Uterus (tissue), 2 donors: ENCODE measurements around the gene ADNP.

Experiments
- POLR2A ChIP-seq, 2 donors: fragments of 450-650 bp; IDR thresholded peaks; one replicate each; pipeline ENCODE4 v1.6.1; 2016; ENCODE audit warnings: antibody characterized with exemption in 2 of 2, mild to moderate bottlenecking in 1 of 2, moderate library complexity in 1 of 2
- TF ChIP-seq, protein P1 (sequence below), 4 experiments: fragments of 200-600 bp in 2 of 4; fragments of 450-650 bp in 2 of 4; sonication (generic) in 2 of 4; IDR thresholded peaks; one replicate each; pipeline ENCODE4 v1.5.1; 2016 to 2019; ENCODE audit warnings: antibody characterized with exemption in 4 of 4, mild to moderate bottlenecking in 2 of 4, moderate library complexity in 1 of 4

DNA sequence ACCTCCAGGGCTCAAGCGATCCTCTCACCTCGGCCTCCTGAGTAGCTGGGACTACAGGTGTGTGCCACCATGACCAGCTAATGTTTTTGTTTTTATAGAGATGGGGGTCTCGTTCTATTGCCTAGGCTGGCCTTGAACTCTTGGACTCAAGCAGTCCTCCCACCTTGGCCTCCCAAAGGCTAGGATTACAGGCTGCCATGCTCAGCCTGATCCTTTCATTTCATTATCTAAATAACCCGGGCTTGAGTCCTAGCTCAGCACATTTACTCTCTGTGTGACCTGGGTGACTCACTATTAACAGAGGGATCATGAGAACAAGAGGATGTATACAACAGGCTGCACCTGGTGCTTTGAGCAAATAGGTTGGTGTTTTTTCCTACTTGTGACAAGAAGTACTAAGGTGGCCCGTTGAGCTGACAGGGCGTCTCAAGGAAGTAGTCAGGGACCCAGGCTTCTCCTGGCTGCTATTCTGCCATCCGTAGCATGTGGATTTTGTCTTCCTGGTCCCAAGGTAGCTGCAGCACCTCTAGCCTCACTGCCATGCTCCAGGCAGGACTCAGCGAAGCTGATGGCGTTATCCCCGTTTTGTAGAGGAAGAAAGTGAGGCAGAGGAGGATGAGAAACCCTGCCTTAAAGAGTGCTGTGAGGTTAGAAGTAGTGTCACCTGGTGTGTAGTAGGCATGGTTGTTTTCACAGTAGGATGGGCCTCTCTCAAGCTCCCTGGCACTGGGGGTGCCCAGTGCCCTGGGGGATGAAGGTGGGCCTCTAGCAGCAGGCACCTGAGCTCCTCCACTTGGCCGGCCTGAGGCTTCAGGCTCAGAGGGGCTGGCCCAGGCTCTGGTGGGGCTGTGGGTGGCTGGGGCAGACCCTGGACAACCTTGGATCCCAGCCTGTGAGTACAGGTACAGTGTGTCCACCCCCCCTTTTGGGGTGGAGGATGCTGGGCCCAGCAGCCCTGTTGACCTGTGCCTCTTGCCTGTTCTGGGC, 62.4 kb downstream of the ADNP start:
- TF ChIP-seq, protein P1, sequence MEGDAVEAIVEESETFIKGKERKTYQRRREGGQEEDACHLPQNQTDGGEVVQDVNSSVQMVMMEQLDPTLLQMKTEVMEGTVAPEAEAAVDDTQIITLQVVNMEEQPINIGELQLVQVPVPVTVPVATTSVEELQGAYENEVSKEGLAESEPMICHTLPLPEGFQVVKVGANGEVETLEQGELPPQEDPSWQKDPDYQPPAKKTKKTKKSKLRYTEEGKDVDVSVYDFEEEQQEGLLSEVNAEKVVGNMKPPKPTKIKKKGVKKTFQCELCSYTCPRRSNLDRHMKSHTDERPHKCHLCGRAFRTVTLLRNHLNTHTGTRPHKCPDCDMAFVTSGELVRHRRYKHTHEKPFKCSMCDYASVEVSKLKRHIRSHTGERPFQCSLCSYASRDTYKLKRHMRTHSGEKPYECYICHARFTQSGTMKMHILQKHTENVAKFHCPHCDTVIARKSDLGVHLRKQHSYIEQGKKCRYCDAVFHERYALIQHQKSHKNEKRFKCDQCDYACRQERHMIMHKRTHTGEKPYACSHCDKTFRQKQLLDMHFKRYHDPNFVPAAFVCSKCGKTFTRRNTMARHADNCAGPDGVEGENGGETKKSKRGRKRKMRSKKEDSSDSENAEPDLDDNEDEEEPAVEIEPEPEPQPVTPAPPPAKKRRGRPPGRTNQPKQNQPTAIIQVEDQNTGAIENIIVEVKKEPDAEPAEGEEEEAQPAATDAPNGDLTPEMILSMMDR (IDR thresholded peaks at IDR 0.05): no peak
- no peak for TF ChIP-seq POLR2A (IDR thresholded peaks at IDR 0.05)
